Effector CD8-positive, alpha-beta T cell (primary cell): Measurements from ENCODE around the gene ZIC3.
"Not testable (repeated sequence)": the region's sequence is repeated elsewhere in the genome, so short reads cannot be mapped to it uniquely, and the experiment has no call there.

ENCODE experiments used
- DNase-seq: peaks from one replicate; lab custom pipeline; 2025; lab: John Stamatoyannopoulos, UW
- total RNA-seq, 4 experiments: gene quantifications; one replicate each; lab custom pipeline; 2026; lab: John Stamatoyannopoulos, UW

The ZIC3 gene
- total RNA-seq, result 0 reads per million in 4 experiments

- DNase-seq, result no peak
These were observed at the start of gene ZIC3 for GRCh38 chrX:137565921-137566745. ZIC3 (plus strand) TSS chrX:137566127; CDS start chrX:137566692, 565 bp downstream.

- DNase-seq, result no peak
These were observed 46.5 kb upstream of the ZIC3 start for GRCh38 chrX:137519459-137519858.

GRCh38 chrX:137545711-137546651 is 19.9 kb upstream of the ZIC3 start:
- no peak for DNase-seq

- no peak for DNase-seq
These were observed 18.6 kb upstream of the ZIC3 start for GRCh38 chrX:137547291-137547690.

- no peak for DNase-seq
These were observed 17.7 kb upstream of the ZIC3 start for GRCh38 chrX:137548261-137548660.

- DNase-seq, result no peak
These were observed 16.9 kb upstream of the ZIC3 start for GRCh38 chrX:137549073-137549472.

GRCh38 chrX:137549851-137550664 is 15.9 kb upstream of the ZIC3 start:
- DNase-seq, result no peak

- no peak for DNase-seq
These were observed 15.2 kb upstream of the ZIC3 start for GRCh38 chrX:137550665-137551261.

- DNase-seq, result not testable (repeated sequence)
These were observed 13.8 kb upstream of the ZIC3 start for GRCh38 chrX:137552098-137552497.

GRCh38 chrX:137562096-137562495 is 3.8 kb upstream of the ZIC3 start:
- DNase-seq, result no peak

GRCh38 chrX:137563681-137564651 is 2.0 kb upstream of the ZIC3 start:
- DNase-seq, result no peak

GRCh38 chrX:137565318-137565904 is 516 bp upstream of the ZIC3 start:
- no peak for DNase-seq

GRCh38 chrX:137566746-137567679 is 1.1 kb downstream of the ZIC3 start:
- DNase-seq, result no peak

GRCh38 chrX:137567682-137568232 is 1.8 kb downstream of the ZIC3 start:
- no peak for DNase-seq

GRCh38 chrX:137568741-137569469 is 3.0 kb downstream of the ZIC3 start:
- no peak for DNase-seq

- no peak for DNase-seq
These were observed 3.6 kb downstream of the ZIC3 start for GRCh38 chrX:137569470-137569891.

- DNase-seq, result no peak
These were observed 7.6 kb downstream of the ZIC3 start for GRCh38 chrX:137573324-137574101.
